ENCODE data around the gene ISG15.
"Not testable (repeated sequence)": the region's sequence is repeated elsewhere in the genome, so short reads cannot be mapped to it uniquely, and the experiment has no call there.

The ISG15 gene

DNA sequence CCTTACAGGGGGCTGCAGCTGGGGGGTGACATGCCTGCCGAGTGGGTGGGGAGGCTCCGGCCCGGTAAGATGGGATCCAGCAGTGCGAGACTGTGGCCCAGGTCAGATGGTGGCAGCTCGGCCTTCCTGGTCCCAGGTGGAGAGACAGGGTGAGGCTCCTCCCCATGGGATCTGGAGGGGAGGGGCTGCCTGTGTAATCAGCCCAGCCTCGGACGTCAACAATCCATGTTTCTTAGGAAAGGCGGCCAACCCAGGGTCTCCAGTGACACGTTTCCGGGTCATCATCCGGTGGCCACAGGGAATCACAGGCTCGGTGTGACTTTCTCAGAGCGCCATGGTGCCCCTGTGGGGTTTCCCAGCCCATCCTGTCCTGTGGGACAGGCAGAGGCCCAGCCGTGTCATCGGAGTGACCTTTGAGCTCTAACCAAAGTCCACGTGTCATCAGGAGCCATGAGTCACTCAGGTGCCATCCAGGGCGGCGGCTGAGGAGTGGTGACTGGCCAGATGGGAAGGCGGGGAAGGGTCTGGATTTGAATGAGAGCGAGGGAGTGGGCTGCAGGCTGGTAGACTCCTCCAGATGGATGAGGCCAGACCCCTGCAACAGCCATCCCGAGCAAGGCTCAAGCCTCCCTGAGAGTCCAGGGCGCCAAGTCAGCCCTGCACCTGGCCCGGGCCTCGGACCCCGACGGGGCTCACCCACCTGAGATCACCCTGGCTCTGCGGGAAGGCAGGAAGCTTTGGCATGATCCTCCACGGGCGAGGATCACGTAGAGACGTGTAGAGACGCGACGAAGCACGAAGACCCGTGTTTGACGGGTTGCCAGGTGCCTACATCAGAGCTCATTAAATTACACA is 6.8 kb upstream of the ISG15 start:
- Histone ChIP-seq H3K4me3 (ENCODE audit: low read depth, low read length) (no peak overlapping the region), H3K27me3 (peaks cover 7% of the 10 kb centered on the region), H3K36me3 (no peaks in the 10 kb centered on the region), H3K9me3 (no peaks in the 10 kb centered on the region), H3K4me1 (peaks cover 33% of the 10 kb centered on the region)
- TF ChIP-seq, protein P1, sequence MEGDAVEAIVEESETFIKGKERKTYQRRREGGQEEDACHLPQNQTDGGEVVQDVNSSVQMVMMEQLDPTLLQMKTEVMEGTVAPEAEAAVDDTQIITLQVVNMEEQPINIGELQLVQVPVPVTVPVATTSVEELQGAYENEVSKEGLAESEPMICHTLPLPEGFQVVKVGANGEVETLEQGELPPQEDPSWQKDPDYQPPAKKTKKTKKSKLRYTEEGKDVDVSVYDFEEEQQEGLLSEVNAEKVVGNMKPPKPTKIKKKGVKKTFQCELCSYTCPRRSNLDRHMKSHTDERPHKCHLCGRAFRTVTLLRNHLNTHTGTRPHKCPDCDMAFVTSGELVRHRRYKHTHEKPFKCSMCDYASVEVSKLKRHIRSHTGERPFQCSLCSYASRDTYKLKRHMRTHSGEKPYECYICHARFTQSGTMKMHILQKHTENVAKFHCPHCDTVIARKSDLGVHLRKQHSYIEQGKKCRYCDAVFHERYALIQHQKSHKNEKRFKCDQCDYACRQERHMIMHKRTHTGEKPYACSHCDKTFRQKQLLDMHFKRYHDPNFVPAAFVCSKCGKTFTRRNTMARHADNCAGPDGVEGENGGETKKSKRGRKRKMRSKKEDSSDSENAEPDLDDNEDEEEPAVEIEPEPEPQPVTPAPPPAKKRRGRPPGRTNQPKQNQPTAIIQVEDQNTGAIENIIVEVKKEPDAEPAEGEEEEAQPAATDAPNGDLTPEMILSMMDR (IDR thresholded peaks at IDR 0.05; ENCODE audit: low read depth, low read length) = no peak
- no peak for DNase-seq

DNA sequence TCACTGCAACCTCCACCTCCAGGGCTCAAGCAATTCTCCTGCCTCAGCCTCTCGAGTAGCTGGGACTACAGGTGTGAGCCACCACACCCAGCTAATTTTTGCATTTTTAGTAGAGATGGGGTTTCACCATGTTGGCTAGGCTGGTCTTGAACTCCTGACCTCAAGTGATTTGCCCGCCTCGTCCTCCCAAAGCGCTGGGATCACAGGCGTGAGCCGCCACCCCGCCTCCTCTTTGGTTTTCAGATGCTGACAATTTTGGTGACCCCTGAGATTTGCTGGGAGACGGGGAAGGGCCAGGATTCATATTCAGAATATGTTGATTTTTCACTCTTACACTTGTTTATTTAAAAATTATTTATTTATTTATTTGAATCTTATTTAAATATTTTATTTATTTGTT is 3.2 kb upstream of the ISG15 start:
- not testable (repeated sequence) for H3K27me3 ChIP-seq, H3K9me3 ChIP-seq, DNase-seq

DNA sequence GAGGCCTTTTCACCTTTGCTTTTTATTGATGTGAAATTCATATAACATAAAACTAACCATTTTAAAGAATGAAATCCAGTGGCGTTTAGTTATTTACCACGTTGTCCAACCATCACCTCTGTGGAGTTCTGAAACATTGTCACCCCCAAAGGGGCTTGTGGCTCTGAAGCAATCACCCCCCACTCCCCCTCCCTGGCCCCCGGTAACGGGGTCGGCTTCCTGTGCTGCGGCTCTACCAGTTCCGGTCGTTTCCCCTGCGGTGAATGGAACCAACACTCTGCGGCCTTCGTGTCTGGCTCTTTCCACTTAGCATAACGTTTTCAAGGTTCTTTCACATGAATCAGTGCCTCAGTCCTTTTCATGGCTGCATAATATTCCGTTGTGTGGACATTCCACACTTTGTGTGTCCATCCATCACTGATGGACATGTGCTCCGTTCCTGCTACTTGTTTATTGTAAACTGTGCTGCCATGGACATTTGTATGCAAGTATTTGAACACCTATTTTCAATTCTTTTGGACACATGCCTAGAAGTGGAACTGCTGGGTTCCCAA is 1.8 kb upstream of the ISG15 start:
- TF ChIP-seq, protein P1 (IDR thresholded peaks at IDR 0.05; ENCODE audit: low read depth, low read length) = no peak
- Histone ChIP-seq H3K27me3 (no peaks in the 10 kb centered on the region), H3K4me3 (ENCODE audit: low read depth, low read length) (no peak overlapping the region), H3K4me1 (peaks cover 6% of the 10 kb centered on the region; the same call in 1 of the 2 replicates), H3K9me3 (no peaks in the 10 kb centered on the region), H3K36me3 (no peaks in the 10 kb centered on the region)
- DNase-seq = no peak

More for the DNA sequence above, 3.2 kb upstream of the ISG15 start:
- H3K4me3 ChIP-seq (ENCODE audit: low read depth, low read length); H3K36me3 ChIP-seq: not testable (repeated sequence)
- peaks cover 19% of the 10 kb centered on the region for H3K4me1 ChIP-seq

DNA sequence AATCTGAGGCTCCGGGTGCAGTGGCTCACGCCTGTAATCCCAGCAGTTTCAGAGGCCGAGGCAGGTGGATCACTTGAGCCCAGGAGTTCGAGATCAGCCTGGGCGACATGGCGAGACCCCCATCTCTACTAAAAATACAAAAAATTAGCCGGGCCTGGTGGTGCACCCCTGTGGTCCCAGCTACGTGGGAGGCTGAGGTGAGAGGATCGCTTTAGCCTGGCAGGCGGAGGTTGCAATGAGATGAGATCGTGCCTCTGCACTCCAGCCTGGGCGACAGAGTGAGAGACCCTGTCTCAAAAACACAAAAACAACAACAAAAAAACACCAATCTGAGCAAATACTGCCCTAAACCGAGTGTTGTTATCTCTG is 577 bp upstream of the ISG15 start:
- not testable (repeated sequence) for H3K27me3 ChIP-seq, DNase-seq, H3K9me3 ChIP-seq, H3K36me3 ChIP-seq, H3K4me1 ChIP-seq
- peak overlapping the region; percentile 85 for H3K4me3 ChIP-seq (ENCODE audit: low read depth, low read length)

DNA sequence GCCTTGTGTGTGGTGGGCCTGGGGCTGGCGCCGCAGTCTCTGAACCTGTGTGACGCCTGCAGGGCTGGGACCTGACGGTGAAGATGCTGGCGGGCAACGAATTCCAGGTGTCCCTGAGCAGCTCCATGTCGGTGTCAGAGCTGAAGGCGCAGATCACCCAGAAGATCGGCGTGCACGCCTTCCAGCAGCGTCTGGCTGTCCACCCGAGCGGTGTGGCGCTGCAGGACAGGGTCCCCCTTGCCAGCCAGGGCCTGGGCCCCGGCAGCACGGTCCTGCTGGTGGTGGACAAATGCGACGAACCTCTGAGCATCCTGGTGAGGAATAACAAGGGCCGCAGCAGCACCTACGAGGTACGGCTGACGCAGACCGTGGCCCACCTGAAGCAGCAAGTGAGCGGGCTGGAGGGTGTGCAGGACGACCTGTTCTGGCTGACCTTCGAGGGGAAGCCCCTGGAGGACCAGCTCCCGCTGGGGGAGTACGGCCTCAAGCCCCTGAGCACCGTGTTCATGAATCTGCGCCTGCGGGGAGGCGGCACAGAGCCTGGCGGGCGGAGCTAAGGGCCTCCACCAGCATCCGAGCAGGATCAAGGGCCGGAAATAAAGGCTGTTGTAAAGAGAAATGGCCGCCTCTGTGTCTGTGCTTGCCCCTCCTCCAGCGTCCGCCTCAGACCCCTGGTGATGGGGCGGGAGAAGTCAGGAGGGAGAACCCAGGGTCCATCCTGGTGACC is 788 bp downstream of the ISG15 start:
- peaks cover 5% of the 10 kb centered on the region; the same call in 1 of the 2 replicates for H3K4me1 ChIP-seq
- TF ChIP-seq, protein P1 (IDR thresholded peaks at IDR 0.05; ENCODE audit: low read depth, low read length) = no peak
- no peaks in the 10 kb centered on the region for H3K27me3 ChIP-seq
- no peaks in the 10 kb centered on the region for H3K36me3 ChIP-seq
- H3K9me3 ChIP-seq = no peaks in the 10 kb centered on the region
- H3K4me3 ChIP-seq (ENCODE audit: low read depth, low read length) = peak overlapping the region; percentile 85
- DNase-seq = no peak

DNA sequence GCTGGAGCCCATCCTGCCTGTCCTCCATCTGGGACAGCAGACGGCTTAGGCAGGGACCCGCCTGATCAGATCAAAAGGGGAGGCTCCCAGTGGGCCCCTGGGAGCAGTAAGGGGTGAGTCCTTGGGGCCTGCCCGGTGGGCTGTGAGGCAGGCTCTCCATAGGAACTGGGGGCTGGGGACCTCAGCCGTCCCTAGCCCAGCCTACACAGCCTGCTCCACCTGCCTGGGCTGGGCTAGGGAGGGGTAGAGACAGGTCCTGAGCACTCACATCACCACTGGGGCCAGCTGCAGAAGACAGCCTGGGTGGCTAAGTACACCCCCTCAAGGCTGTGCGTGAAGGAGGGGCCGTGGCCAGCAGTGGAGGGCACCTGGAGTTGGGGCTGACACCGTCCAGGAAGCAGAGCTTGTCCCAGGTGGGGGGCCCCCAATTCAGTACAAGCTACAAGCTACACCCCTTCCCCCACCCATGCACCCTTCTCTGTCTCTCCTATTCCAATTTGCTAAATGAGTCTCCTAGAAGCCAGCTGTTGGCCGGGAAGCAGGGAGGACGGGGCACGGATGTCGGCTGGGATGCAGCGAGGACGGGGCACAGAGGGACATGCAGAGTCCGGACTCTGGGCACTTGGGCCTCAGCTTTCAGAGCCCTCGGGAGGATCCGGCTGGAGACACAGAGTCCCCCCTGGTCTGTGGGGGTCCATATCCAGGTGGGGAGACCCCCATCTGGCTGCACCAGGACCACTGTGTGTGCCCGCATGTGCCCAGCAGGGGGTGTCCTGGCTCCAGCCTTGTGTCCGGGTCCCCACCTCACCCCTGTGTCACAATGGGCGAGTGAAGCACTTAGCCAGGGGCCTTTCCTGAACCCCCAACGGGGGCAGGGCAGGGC is 1.7 kb downstream of the ISG15 start:
- peaks cover 5% of the 10 kb centered on the region; the same call in 1 of the 2 replicates for H3K4me1 ChIP-seq
- H3K36me3 ChIP-seq = no peaks in the 10 kb centered on the region
- H3K27me3 ChIP-seq = peaks cover under 1% of the 10 kb centered on the region; the same call in 1 of the 2 replicates
- DNase-seq = peak; percentile 43
- TF ChIP-seq, protein P1 (IDR thresholded peaks at IDR 0.05; ENCODE audit: low read depth, low read length) = peak; percentile 43
- no peak overlapping the region for H3K4me3 ChIP-seq (ENCODE audit: low read depth, low read length)
- H3K9me3 ChIP-seq = no peaks in the 10 kb centered on the region

DNA sequence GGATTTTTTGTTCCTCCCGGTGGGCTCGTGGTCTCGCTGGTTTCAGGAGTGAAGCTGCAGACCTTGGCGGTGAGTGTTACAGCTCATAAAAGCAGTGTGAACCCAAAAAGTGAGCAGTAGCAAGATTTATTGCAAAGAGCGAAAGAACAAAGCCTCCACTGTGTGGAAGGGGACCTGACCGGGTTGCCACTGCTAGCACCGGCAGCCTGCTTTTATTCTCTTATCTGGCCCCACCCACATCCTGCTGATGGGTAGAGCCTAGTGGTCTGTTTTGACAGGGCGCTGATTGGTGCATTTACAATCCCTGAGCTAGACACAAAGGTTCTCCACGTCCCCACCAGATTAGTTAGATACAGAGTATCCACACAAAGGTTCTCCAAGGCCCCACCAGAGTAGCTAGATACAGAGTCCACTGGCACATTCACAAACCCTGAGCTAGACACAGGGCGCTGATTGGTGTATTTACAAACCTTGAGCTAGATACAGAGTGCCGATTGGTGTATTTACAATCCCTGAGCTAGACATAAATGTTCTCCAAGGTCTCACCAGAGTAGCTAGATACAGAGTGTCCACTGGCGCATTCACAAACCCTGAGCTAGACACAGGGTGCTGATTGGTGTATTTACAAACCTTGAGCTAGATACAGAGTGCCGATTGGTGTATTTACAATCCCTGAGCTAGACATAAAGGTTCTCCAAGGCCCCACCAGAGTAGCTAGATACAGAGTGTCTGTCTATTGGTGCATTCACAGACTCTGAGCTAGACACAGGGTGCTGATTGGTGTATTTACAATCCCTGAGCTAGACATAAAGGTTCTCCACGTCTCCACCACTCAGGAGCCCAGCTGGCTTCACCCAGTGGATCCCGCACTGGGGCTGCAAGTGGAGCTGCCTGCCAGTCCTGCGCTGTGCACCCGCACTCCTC is 4.4 kb downstream of the ISG15 start:
- H3K4me1 ChIP-seq = peaks cover 11% of the 10 kb centered on the region
- H3K9me3 ChIP-seq; H3K4me3 ChIP-seq (ENCODE audit: low read depth, low read length); H3K36me3 ChIP-seq; DNase-seq: not testable (repeated sequence)
- peaks cover 10% of the 10 kb centered on the region; the same call in 1 of the 2 replicates for H3K27me3 ChIP-seq

DNA sequence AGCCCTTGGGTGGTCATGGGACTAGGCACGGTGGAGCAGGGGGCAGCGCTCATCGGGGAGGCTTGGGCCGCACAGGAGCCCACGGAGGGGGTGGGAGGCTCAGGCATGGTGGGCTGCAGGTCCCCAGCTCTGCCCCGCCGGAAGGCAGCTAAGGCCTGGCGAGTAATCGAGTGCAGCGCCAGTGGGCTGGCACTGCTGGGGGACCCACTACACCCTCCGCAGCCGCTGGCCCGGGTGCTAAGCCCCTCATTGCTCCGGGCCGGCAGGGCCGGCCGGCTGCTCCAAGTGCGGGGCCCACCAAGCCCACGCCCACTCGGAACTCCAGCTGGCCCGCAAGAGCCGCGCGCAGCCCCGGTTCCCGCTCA is 5.0 kb downstream of the ISG15 start:
- not testable (repeated sequence) for DNase-seq; H3K36me3 ChIP-seq; H3K9me3 ChIP-seq; H3K4me3 ChIP-seq (ENCODE audit: low read depth, low read length)
- H3K27me3 ChIP-seq = peaks cover 10% of the 10 kb centered on the region; the same call in 1 of the 2 replicates
- peaks cover 11% of the 10 kb centered on the region for H3K4me1 ChIP-seq

All from BE2C (cell line).